ENCODE data around the gene SCMH1.

The SCMH1 gene

GRCh38 chr1:41240781-41241353 lies 1.2 kb downstream of the SCMH1 start:
- no peak overlapping the region for H3K23ac ChIP-seq (ENCODE audit: low read length)
- no peak overlapping the region for H2BK120ac ChIP-seq (ENCODE audit: low read depth, low read length)
- H3K79me1 ChIP-seq (ENCODE audit: low read length) = peaks cover 2% of the 10 kb centered on the region
- H3K18ac ChIP-seq (ENCODE audit: low read length) = no peak overlapping the region
- peak; percentile 27 for DNase-seq
- H3K27me3 ChIP-seq (ENCODE audit: insufficient read depth, low read length, poor library complexity) = peaks cover 3% of the 10 kb centered on the region
- no peaks in the 10 kb centered on the region for H3K36me3 ChIP-seq (ENCODE audit: control insufficient read depth, insufficient read depth, low read length)
- no peak overlapping the region for H3K27ac ChIP-seq (ENCODE audit: low read depth, low read length)
- peak overlapping the region; percentile 67 for H3K9ac ChIP-seq (ENCODE audit: low read length)
- H3K4me1 ChIP-seq (ENCODE audit: control insufficient read depth, low read depth, low read length) = peaks cover 5% of the 10 kb centered on the region
- no peak overlapping the region for H2AK5ac ChIP-seq (ENCODE audit: low read length)
- no peak overlapping the region for H4K8ac ChIP-seq (ENCODE audit: low read depth, low read length)
- H3K79me2 ChIP-seq (ENCODE audit: control insufficient read depth, insufficient read depth, low read length) = no peaks in the 10 kb centered on the region
- H3K4ac ChIP-seq (ENCODE audit: low read depth, low read length) = no peak overlapping the region
- H2BK5ac ChIP-seq (ENCODE audit: low read length) = no peak overlapping the region
- peak overlapping the region; percentile 94 for H3K56ac ChIP-seq (ENCODE audit: low read length)
- H3K4me2 ChIP-seq (ENCODE audit: low read length) = peak overlapping the region; percentile 71
- no peak overlapping the region for H4K5ac ChIP-seq (ENCODE audit: low read length)
- no peak overlapping the region for H2BK15ac ChIP-seq (replicated peaks; ENCODE audit: low read depth)
- no CpG with 5 or more reads among the region's 12 CpGs for WGBS (ENCODE audit: extremely low coverage, insufficient coverage, low lambda C conversion rate)
- peak overlapping the region; percentile 22 for H3K4me3 ChIP-seq (ENCODE audit: low read length)

- Histone ChIP-seq H2AK5ac (ENCODE audit: low read length) (no peak overlapping the region), H4K8ac (ENCODE audit: low read depth, low read length) (no peak overlapping the region), H2BK5ac (ENCODE audit: low read length) (no peak overlapping the region), H3K4ac (ENCODE audit: low read depth, low read length) (no peak overlapping the region), H2BK15ac (replicated peaks; ENCODE audit: low read depth) (no peak overlapping the region), H3K27ac (ENCODE audit: low read depth, low read length) (no peak overlapping the region), H4K5ac (ENCODE audit: low read length) (no peak overlapping the region), H3K36me3 (ENCODE audit: control insufficient read depth, insufficient read depth, low read length) (no peaks in the 10 kb centered on the region), H3K18ac (ENCODE audit: low read length) (no peak overlapping the region), H3K27me3 (ENCODE audit: insufficient read depth, low read length, poor library complexity) (peaks cover 3% of the 10 kb centered on the region), H3K23ac (ENCODE audit: low read length) (no peak overlapping the region), H3K4me1 (ENCODE audit: control insufficient read depth, low read depth, low read length) (peaks cover 5% of the 10 kb centered on the region), H3K4me3 (ENCODE audit: low read length) (no peak overlapping the region), H3K9ac (ENCODE audit: low read length) (no peak overlapping the region), H3K79me2 (ENCODE audit: control insufficient read depth, insufficient read depth, low read length) (no peaks in the 10 kb centered on the region), H3K4me2 (ENCODE audit: low read length) (no peak overlapping the region), H3K79me1 (ENCODE audit: low read length) (peaks cover 2% of the 10 kb centered on the region), H3K56ac (ENCODE audit: low read length) (no peak overlapping the region), H2BK120ac (ENCODE audit: low read depth, low read length) (no peak overlapping the region)
- DNase-seq = peak; percentile 28
Observed at GRCh38 chr1:41239988-41240610, 2.0 kb downstream of the SCMH1 start.

- Histone ChIP-seq H2BK120ac (ENCODE audit: low read depth, low read length) (no peak overlapping the region), H3K56ac (ENCODE audit: low read length) (no peak overlapping the region), H3K27me3 (ENCODE audit: insufficient read depth, low read length, poor library complexity) (peaks cover 3% of the 10 kb centered on the region), H4K8ac (ENCODE audit: low read depth, low read length) (peak overlapping the region; percentile 13), H4K5ac (ENCODE audit: low read length) (no peak overlapping the region), H3K9ac (ENCODE audit: low read length) (no peak overlapping the region), H3K23ac (ENCODE audit: low read length) (no peak overlapping the region), H2BK5ac (ENCODE audit: low read length) (no peak overlapping the region), H3K18ac (ENCODE audit: low read length) (no peak overlapping the region), H3K4me1 (ENCODE audit: control insufficient read depth, low read depth, low read length) (peaks cover 5% of the 10 kb centered on the region), H3K79me1 (ENCODE audit: low read length) (peaks cover 2% of the 10 kb centered on the region), H3K4ac (ENCODE audit: low read depth, low read length) (no peak overlapping the region), H3K36me3 (ENCODE audit: control insufficient read depth, insufficient read depth, low read length) (no peaks in the 10 kb centered on the region), H2BK15ac (replicated peaks; ENCODE audit: low read depth) (no peak overlapping the region), H3K27ac (ENCODE audit: low read depth, low read length) (no peak overlapping the region), H3K4me3 (ENCODE audit: low read length) (no peak overlapping the region), H2AK5ac (ENCODE audit: low read length) (no peak overlapping the region), H3K4me2 (ENCODE audit: low read length) (no peak overlapping the region), H3K79me2 (ENCODE audit: control insufficient read depth, insufficient read depth, low read length) (no peaks in the 10 kb centered on the region)
- no CpG with 5 or more reads among the region's 5 CpGs for WGBS (ENCODE audit: extremely low coverage, insufficient coverage, low lambda C conversion rate)
- no peak for DNase-seq
Observed at GRCh38 chr1:41238311-41238988, 3.7 kb downstream of the SCMH1 start.

- WGBS (ENCODE audit: extremely low coverage, insufficient coverage, low lambda C conversion rate) = no CpG with 5 or more reads among the region's 2 CpGs
- Histone ChIP-seq H2BK15ac (replicated peaks; ENCODE audit: low read depth) (no peak overlapping the region), H3K9ac (ENCODE audit: low read length) (no peak overlapping the region), H3K27ac (ENCODE audit: low read depth, low read length) (no peak overlapping the region), H3K4me3 (ENCODE audit: low read length) (no peak overlapping the region), H3K79me1 (ENCODE audit: low read length) (peaks cover 2% of the 10 kb centered on the region), H2BK5ac (ENCODE audit: low read length) (no peak overlapping the region), H3K79me2 (ENCODE audit: control insufficient read depth, insufficient read depth, low read length) (no peaks in the 10 kb centered on the region), H3K4me2 (ENCODE audit: low read length) (no peak overlapping the region), H3K27me3 (ENCODE audit: insufficient read depth, low read length, poor library complexity) (peaks cover 3% of the 10 kb centered on the region), H2BK120ac (ENCODE audit: low read depth, low read length) (no peak overlapping the region), H3K23ac (ENCODE audit: low read length) (no peak overlapping the region), H3K4me1 (ENCODE audit: control insufficient read depth, low read depth, low read length) (peaks cover 2% of the 10 kb centered on the region), H3K56ac (ENCODE audit: low read length) (no peak overlapping the region), H4K5ac (ENCODE audit: low read length) (no peak overlapping the region), H4K8ac (ENCODE audit: low read depth, low read length) (no peak overlapping the region), H3K18ac (ENCODE audit: low read length) (no peak overlapping the region), H3K36me3 (ENCODE audit: control insufficient read depth, insufficient read depth, low read length) (no peaks in the 10 kb centered on the region), H3K4ac (ENCODE audit: low read depth, low read length) (no peak overlapping the region), H2AK5ac (ENCODE audit: low read length) (no peak overlapping the region)
- DNase-seq = peak; percentile 64
Observed at GRCh38 chr1:41236781-41237180, 5.3 kb downstream of the SCMH1 start.

DNA sequence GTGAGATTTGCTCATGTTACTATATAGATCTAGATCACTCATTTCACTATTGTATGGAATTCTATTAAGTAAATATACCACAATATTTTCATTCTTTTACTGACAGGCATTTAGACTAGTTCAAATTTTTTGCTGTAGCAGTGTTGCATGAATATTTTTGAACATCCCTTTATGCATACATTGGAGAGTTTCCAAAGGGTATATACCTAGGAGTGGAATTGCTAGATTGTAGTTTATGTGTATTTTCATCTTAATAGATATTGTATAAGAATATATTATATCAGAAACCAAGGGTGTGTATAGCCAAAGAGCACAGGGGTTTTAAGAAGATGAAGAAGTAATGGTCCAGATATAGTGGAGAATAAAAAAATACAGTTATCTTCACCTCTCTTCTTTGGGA lies 6.2 kb downstream of the SCMH1 start:
- H3K4me3 ChIP-seq (ENCODE audit: low read length) = no peak overlapping the region
- H3K9ac ChIP-seq (ENCODE audit: low read length) = no peak overlapping the region
- no peak overlapping the region for H2AK5ac ChIP-seq (ENCODE audit: low read length)
- no peak overlapping the region for H3K27ac ChIP-seq (ENCODE audit: low read depth, low read length)
- peaks cover 2% of the 10 kb centered on the region for H3K79me1 ChIP-seq (ENCODE audit: low read length)
- no peak overlapping the region for H3K18ac ChIP-seq (ENCODE audit: low read length)
- no peak for DNase-seq
- no peak overlapping the region for H4K8ac ChIP-seq (ENCODE audit: low read depth, low read length)
- H3K36me3 ChIP-seq (ENCODE audit: control insufficient read depth, insufficient read depth, low read length) = no peaks in the 10 kb centered on the region
- no peak overlapping the region for H2BK15ac ChIP-seq (replicated peaks; ENCODE audit: low read depth)
- H3K4me2 ChIP-seq (ENCODE audit: low read length) = no peak overlapping the region
- peaks cover 3% of the 10 kb centered on the region for H3K27me3 ChIP-seq (ENCODE audit: insufficient read depth, low read length, poor library complexity)
- H3K79me2 ChIP-seq (ENCODE audit: control insufficient read depth, insufficient read depth, low read length) = no peaks in the 10 kb centered on the region
- H3K4me1 ChIP-seq (ENCODE audit: control insufficient read depth, low read depth, low read length) = peaks cover 2% of the 10 kb centered on the region
- no peak overlapping the region for H3K4ac ChIP-seq (ENCODE audit: low read depth, low read length)
- H2BK5ac ChIP-seq (ENCODE audit: low read length) = no peak overlapping the region
- H3K23ac ChIP-seq (ENCODE audit: low read length) = no peak overlapping the region
- H3K56ac ChIP-seq (ENCODE audit: low read length) = no peak overlapping the region
- no peak overlapping the region for H2BK120ac ChIP-seq (ENCODE audit: low read depth, low read length)
- H4K5ac ChIP-seq (ENCODE audit: low read length) = no peak overlapping the region

All from mesendoderm (in vitro differentiated cells).